Activated CD4-positive, alpha-beta T cell treated with anti-CD3 and anti-CD28 coated beads for 36 hours (primary cell): ENCODE measurements around the gene TEX29. TPM values are rescaled to one million over a fixed set of nuclear protein-coding genes. Genes with fewer than 3 reads are reported as not detected.

Source experiments
- ATAC-seq: fragments of 200-7000 bp; cut with Tn5 transposase; one replicate; pipeline ENCODE4 v1.10.0; 2021; ENCODE audit warnings: mild to moderate bottlenecking, moderate library complexity
- CTCF ChIA-PET: fragments of 350-600 bp; sonication (Branson Sonifier 250); formaldehyde crosslinking; loops from one replicate; lab custom pipeline; 2021; ENCODE audit warnings: antibody characterized with exemption; lab: Charles Lee
- POLR2A ChIA-PET: fragments of 350-600 bp; sonication (Branson Sonifier 250); formaldehyde crosslinking; loops from one replicate; lab custom pipeline; 2021; ENCODE audit warnings: antibody characterized with exemption, inconsistent platforms; lab: Charles Lee
- DNase-seq: peaks from one replicate; pipeline ENCODE4 v3.0.0-alpha.2; 2020
- H3K27ac Mint-ChIP-seq: one replicate; pipeline ENCODE4 v1.8.0; 2021; ENCODE audit warnings: mixed read lengths
- H3K27me3 Mint-ChIP-seq: one replicate; pipeline ENCODE4 v1.8.0; 2021; ENCODE audit warnings: mixed read lengths
- H3K36me3 Mint-ChIP-seq: one replicate; pipeline ENCODE4 v1.8.0; 2021; ENCODE audit warnings: low read depth, mixed read lengths
- H3K4me1 Mint-ChIP-seq: one replicate; pipeline ENCODE4 v1.8.0; 2021; ENCODE audit warnings: mixed read lengths
- H3K4me3 Mint-ChIP-seq: one replicate; pipeline ENCODE4 v1.8.0; 2021; ENCODE audit warnings: mild to moderate bottlenecking, moderate library complexity, mixed read lengths
- H3K9me3 Mint-ChIP-seq: one replicate; pipeline ENCODE4 v1.8.0; 2021; ENCODE audit warnings: low read depth, mixed read lengths
- intact Hi-C, 2 experiments: fragments of 100-400 bp; cut with DNase I in 1 of 2; cut with micrococcal nuclease in 1 of 2; formaldehyde crosslinking; loops; one replicate each; pipeline versions ENCODE4 v1.14.2 to v1.15.1; 2022 to 2024; cut with DNase I, micrococcal nuclease
- total RNA-seq, 2 experiments: library from RNA; stranded (reverse); gene quantifications; one replicate each; pipeline ENCODE4 v1.2.3, GENCODE V29; 2021

Gene TEX29
- total RNA-seq, 2 experiments from 2014 or later, result 0.30 to 0.46 TPM

DNA sequence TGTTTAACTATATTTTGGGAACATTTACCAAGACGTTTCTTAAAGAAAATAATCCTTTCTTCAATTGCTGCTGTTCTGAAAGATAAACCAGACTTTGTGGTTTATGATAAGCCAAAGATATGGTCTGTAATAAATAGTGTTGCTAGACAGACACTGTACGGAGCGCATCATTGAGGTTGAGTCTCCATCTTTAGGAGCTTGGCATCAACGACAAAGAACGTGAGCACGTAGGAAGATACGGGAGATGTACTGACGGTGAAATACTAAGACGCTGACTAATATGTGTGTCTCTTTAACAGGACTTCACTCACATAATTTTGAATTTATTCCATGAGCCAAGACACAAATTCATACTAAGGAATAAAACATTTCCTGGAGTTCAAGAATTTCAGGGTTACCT lies 16.2 kb downstream of the TEX29 start:
- peaks cover 4% of the 10 kb centered on the region for H3K4me1 Mint-ChIP-seq
- peaks cover 9% of the 10 kb centered on the region for H3K9me3 Mint-ChIP-seq
- H3K4me3 Mint-ChIP-seq, result no peak overlapping the region
- no peak for DNase-seq
- no peaks in the 10 kb centered on the region for H3K27me3 Mint-ChIP-seq
- peaks cover 5% of the 10 kb centered on the region for H3K36me3 Mint-ChIP-seq
- POLR2A ChIA-PET, result no interaction called here
- CTCF ChIA-PET, result interaction anchor here (0.7 kb wide), 1 partner anchor 9 kb away, joined by 3 read pairs; no protein-coding TSS in a partner anchor
- H3K27ac Mint-ChIP-seq, result no peak overlapping the region
- intact Hi-C loops, result no loop called here
- ATAC-seq, result no peak

- intact Hi-C loops, result no loop called here
- DNase-seq (no peak), ATAC-seq (no peak)
- Mint-ChIP-seq H3K9me3 (peaks cover 9% of the 10 kb centered on the region), H3K4me1 (peaks cover 4% of the 10 kb centered on the region), H3K27ac (no peak overlapping the region), H3K27me3 (no peaks in the 10 kb centered on the region), H3K36me3 (peaks cover 5% of the 10 kb centered on the region), H3K4me3 (no peak overlapping the region)
- ChIA-PET CTCF (no interaction called here), POLR2A (no interaction called here)
These were observed 16.8 kb downstream of the TEX29 start for GRCh38 chr13:111337206-111337605.

DNA sequence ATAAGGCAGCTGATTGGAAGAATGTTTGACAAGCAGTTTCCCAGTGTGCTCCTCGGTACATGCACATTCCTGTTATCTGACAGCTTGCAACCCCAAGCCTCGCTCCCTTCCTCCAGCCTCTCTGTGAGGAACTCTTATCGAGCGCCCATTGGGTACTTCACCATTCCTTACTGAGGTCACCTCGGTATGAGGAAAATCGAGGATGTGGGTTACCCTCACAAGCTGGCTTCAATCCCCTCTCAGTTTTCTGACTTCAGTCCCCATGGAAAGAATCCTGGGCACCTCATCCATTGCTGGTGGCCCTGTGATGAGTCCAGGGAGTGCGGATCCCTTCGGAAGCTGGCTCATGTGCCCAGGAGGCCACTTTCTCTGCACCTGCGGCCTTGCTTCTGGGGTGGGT lies 17.3 kb downstream of the TEX29 start:
- POLR2A ChIA-PET, result no interaction called here
- no peak overlapping the region for H3K4me3 Mint-ChIP-seq
- peaks cover 9% of the 10 kb centered on the region for H3K9me3 Mint-ChIP-seq
- H3K27me3 Mint-ChIP-seq, result no peaks in the 10 kb centered on the region
- CTCF ChIA-PET, result no interaction called here
- H3K4me1 Mint-ChIP-seq, result peaks cover 4% of the 10 kb centered on the region
- H3K36me3 Mint-ChIP-seq, result peaks cover 5% of the 10 kb centered on the region
- intact Hi-C loops, result no loop called here
- no peak for DNase-seq
- H3K27ac Mint-ChIP-seq, result no peak overlapping the region
- no peak for ATAC-seq

GRCh38 chr13:111338841-111339240 lies 18.4 kb downstream of the TEX29 start:
- Mint-ChIP-seq H3K4me1 (peaks cover 4% of the 10 kb centered on the region), H3K4me3 (no peak overlapping the region), H3K9me3 (peaks cover 4% of the 10 kb centered on the region), H3K27ac (no peak overlapping the region), H3K27me3 (no peaks in the 10 kb centered on the region), H3K36me3 (no peaks in the 10 kb centered on the region)
- ATAC-seq, result no peak
- intact Hi-C loops, result no loop called here
- no peak for DNase-seq
- CTCF ChIA-PET, result no interaction called here
- POLR2A ChIA-PET, result no interaction called here

- Mint-ChIP-seq H3K36me3 (no peaks in the 10 kb centered on the region), H3K4me3 (no peak overlapping the region), H3K27me3 (no peaks in the 10 kb centered on the region), H3K9me3 (no peaks in the 10 kb centered on the region), H3K27ac (no peak overlapping the region), H3K4me1 (peaks cover 4% of the 10 kb centered on the region)
- DNase-seq, result no peak
- ChIA-PET CTCF (no interaction called here), POLR2A (no interaction called here)
- ATAC-seq, result no peak
- intact Hi-C loops, result no loop called here
These were observed 19.1 kb downstream of the TEX29 start for GRCh38 chr13:111339366-111340143.

- H3K27ac Mint-ChIP-seq, result no peak overlapping the region
- no peaks in the 10 kb centered on the region for H3K27me3 Mint-ChIP-seq
- H3K36me3 Mint-ChIP-seq, result no peaks in the 10 kb centered on the region
- DNase-seq, result no peak
- no peaks in the 10 kb centered on the region for H3K9me3 Mint-ChIP-seq
- intact Hi-C loops, result no loop called here
- ChIA-PET POLR2A (no interaction called here), CTCF (no interaction called here)
- ATAC-seq, result no peak
- H3K4me3 Mint-ChIP-seq, result no peak overlapping the region
- H3K4me1 Mint-ChIP-seq, result peaks cover 4% of the 10 kb centered on the region
These were observed 21.4 kb downstream of the TEX29 start for GRCh38 chr13:111341886-111342285.

DNA sequence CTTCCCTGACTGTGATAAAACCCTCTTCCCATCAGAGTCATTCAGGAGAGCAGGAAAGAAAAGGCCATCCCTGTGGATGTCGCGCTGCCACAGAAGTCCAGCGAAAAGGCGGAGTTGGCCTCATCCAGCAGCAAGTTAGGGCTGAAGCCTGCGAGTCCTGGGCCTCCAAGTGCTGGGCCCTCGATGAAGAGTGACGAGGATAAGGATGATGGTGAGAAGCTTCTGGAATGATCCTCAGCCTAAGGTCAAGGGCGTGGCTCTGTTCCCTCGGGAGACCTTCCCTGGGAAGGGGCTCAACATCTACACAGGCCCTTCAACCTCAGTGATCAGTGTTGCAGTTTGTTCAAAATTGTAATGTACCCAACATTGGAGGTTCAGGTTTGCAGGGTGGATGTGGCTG lies 22.3 kb downstream of the TEX29 start:
- ATAC-seq (no peak), DNase-seq (no peak)
- no peak overlapping the region for H3K4me3 Mint-ChIP-seq
- CTCF ChIA-PET, result no interaction called here
- H3K36me3 Mint-ChIP-seq, result no peaks in the 10 kb centered on the region
- intact Hi-C loops, result no loop called here
- POLR2A ChIA-PET, result no interaction called here
- no peaks in the 10 kb centered on the region for H3K27me3 Mint-ChIP-seq
- H3K9me3 Mint-ChIP-seq, result no peaks in the 10 kb centered on the region
- H3K4me1 Mint-ChIP-seq, result no peaks in the 10 kb centered on the region
- H3K27ac Mint-ChIP-seq, result no peak overlapping the region

DNA sequence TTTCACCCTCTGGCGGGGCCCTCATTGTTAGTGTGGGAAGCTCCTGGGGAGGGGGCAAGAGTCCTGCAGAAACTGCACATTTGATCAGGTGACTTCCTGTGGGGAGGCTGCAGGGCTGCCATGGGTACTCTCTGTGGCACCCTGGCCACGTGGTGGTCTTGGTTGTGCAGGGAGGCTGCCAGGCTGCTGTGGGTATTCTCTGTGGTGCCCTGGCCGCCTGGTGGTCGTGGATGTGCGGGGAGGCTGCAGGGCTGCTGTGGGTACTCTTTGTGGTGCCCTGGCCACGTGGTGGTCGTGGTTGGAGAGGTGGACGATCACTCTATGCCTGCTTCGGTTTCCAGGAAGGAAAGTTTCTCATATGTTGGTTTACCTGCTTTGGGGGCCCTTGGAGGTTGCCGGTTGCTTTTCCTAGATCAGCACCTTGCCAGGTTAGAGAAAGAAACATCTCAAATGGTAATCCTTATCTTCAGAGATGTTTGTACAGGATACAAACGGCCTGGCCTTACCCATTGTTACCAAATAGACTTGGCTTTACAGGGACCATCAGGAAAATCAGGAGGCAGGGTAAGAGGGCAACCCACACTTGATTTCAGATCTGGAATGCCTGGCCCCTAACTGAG lies 22.9 kb downstream of the TEX29 start:
- H3K36me3 Mint-ChIP-seq, result no peaks in the 10 kb centered on the region
- no peak for ATAC-seq
- H3K27ac Mint-ChIP-seq, result no peak overlapping the region
- no peak overlapping the region for H3K4me3 Mint-ChIP-seq
- H3K27me3 Mint-ChIP-seq, result no peaks in the 10 kb centered on the region
- no peaks in the 10 kb centered on the region for H3K9me3 Mint-ChIP-seq
- no peak for DNase-seq
- ChIA-PET POLR2A (no interaction called here), CTCF (no interaction called here)
- intact Hi-C loops, result no loop called here
- H3K4me1 Mint-ChIP-seq, result no peaks in the 10 kb centered on the region

DNA sequence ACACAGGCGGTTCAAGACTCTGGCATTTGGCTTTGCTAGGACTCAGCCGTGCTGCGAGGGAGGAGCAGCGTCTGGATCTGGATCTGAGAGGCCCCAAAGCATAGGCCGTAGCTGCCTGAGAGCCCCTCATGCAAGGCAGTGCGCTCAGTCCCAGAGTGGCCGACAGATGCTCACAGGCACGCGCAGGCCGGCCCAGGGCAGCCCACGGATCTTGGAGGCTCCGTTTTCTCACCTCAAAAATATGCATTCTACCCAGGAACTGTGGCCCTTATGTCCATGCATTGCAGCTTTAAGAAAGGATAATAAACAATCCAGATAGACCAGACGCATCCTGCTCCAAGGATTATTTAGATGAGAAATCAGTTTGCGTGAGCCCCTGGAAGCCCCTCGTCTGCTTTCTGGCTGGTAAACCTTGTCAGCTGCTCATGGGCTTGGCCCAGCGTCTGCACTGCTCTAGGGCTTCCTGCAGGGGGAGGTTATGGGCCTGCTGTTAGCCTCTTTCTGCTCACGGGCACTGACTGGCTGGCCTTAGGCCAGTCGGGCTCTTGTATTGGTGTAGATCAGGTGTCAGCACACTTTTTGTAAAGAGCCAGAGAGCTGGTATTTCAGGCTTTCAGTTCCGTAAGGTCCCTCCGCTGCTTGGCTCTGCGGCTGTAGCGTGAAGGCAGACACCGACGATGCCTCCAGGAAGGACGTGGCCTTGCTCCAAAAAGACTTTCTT lies 24.2 kb downstream of the TEX29 start:
- intact Hi-C loops, result no loop called here
- ChIA-PET CTCF (interaction anchor here (1.2 kb wide), 1 partner anchor 10 kb away, joined by 5 read pairs; no protein-coding TSS in a partner anchor), POLR2A (no interaction called here)
- Mint-ChIP-seq H3K4me1 (no peaks in the 10 kb centered on the region), H3K9me3 (no peaks in the 10 kb centered on the region), H3K4me3 (no peak overlapping the region), H3K27me3 (no peaks in the 10 kb centered on the region), H3K36me3 (no peaks in the 10 kb centered on the region), H3K27ac (no peak overlapping the region)
- ATAC-seq, result no peak
- no peak for DNase-seq

- Mint-ChIP-seq H3K27me3 (no peaks in the 10 kb centered on the region), H3K9me3 (no peaks in the 10 kb centered on the region), H3K4me3 (no peak overlapping the region), H3K27ac (no peak overlapping the region), H3K36me3 (no peaks in the 10 kb centered on the region), H3K4me1 (no peaks in the 10 kb centered on the region)
- DNase-seq, result no peak
- CTCF ChIA-PET, result interaction anchor here (0.6 to 1.2 kb wide), 3 partner anchors 10 to 278 kb away, joined by 3 to 5 read pairs (median 3); no protein-coding TSS in a partner anchor
- POLR2A ChIA-PET, result no interaction called here
- intact Hi-C loops, result no loop called here
- ATAC-seq, result no peak
These were observed 25.2 kb downstream of the TEX29 start for GRCh38 chr13:111345682-111346081.

- CTCF ChIA-PET, result interaction anchor here (0.9 to 1.2 kb wide), 2 partner anchors 11 to 278 kb away, joined by 3 to 5 read pairs; no protein-coding TSS in a partner anchor
- intact Hi-C loops, result no loop called here
- no peak for DNase-seq
- no peak overlapping the region for H3K27ac Mint-ChIP-seq
- H3K4me3 Mint-ChIP-seq, result no peak overlapping the region
- POLR2A ChIA-PET, result no interaction called here
- no peak for ATAC-seq
- H3K27me3 Mint-ChIP-seq, result no peaks in the 10 kb centered on the region
- no peaks in the 10 kb centered on the region for H3K9me3 Mint-ChIP-seq
- H3K4me1 Mint-ChIP-seq, result no peaks in the 10 kb centered on the region
- H3K36me3 Mint-ChIP-seq, result no peaks in the 10 kb centered on the region
These were observed 25.7 kb downstream of the TEX29 start for GRCh38 chr13:111346101-111346680.
